Activated CD8-positive, alpha-beta memory T cell treated with anti-CD3 and anti-CD28 coated beads, Interleukin-2, amount 10 ng/mL, durations not matched to agents 7 days and 5 days (primary cell): ENCODE data around the gene HIVEP2. TPM values are rescaled to one million over a fixed set of nuclear protein-coding genes. Genes with fewer than 3 reads are reported as not detected.

ENCODE experiments used
- ATAC-seq: fragments of 150-1000 bp; cut with Tn5 transposase; one replicate; pipeline ENCODE4 v1.10.0; 2021; ENCODE audit warnings: moderate library complexity
- CTCF ChIA-PET: fragments of 350-600 bp; sonication (Branson Sonifier 250); formaldehyde crosslinking; loops from one replicate; lab custom pipeline; 2021; ENCODE audit warnings: antibody characterized with exemption; lab: Charles Lee
- DNase-seq: peaks from one replicate; pipeline ENCODE4 v3.0.0-alpha.2; 2020
- H3K27ac Mint-ChIP-seq: one replicate; pipeline ENCODE4 v1.8.0; 2021; ENCODE audit warnings: mild to moderate bottlenecking, mixed read lengths
- H3K27me3 Mint-ChIP-seq: one replicate; pipeline ENCODE4 v1.8.0; 2021; ENCODE audit warnings: mixed read lengths
- H3K36me3 Mint-ChIP-seq: one replicate; pipeline ENCODE4 v1.8.0; 2021; ENCODE audit warnings: mild to moderate bottlenecking, mixed read lengths
- H3K4me1 Mint-ChIP-seq: one replicate; pipeline ENCODE4 v1.8.0; 2021; ENCODE audit warnings: mixed read lengths
- H3K4me3 Mint-ChIP-seq: one replicate; pipeline ENCODE4 v1.8.0; 2021; ENCODE audit warnings: mild to moderate bottlenecking, moderate library complexity, mixed read lengths
- H3K9me3 Mint-ChIP-seq: one replicate; pipeline ENCODE4 v1.8.0; 2022; ENCODE audit warnings: low read depth, mixed read lengths
- total RNA-seq, 2 experiments: library from RNA; stranded (reverse); gene quantifications; one replicate each; pipeline ENCODE4 v1.2.3, GENCODE V29; 2021

Gene HIVEP2
- total RNA-seq, 2 experiments from 2014 or later = 24.1 to 28.8 TPM

DNA sequence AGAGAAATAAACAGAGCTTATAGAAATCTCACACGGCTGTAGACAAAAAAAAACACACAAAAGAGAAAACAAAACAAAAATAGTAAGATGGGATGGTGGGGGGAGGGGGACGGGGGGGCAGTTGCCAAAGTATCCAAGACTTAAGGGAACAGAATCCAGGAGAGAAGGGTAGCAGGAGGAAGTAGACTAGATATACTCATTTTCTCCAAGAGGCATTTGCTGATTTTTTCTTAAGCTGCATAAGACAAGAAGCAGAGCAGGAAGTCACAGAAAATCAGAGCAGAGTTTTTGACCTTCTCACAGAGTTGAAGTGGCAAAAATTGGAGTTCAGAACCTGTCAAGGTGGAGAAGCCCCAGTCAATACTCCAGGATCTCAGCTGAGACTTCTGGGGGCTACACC lies 237.7 kb downstream of the HIVEP2 start:
- ATAC-seq (no peak), DNase-seq (no peak)
- H3K27ac Mint-ChIP-seq = no peak overlapping the region
- H3K36me3 Mint-ChIP-seq = no peaks in the 10 kb centered on the region
- CTCF ChIA-PET = no interaction called here
- no peaks in the 10 kb centered on the region for H3K27me3 Mint-ChIP-seq
- no peak overlapping the region for H3K4me3 Mint-ChIP-seq
- no peaks in the 10 kb centered on the region for H3K9me3 Mint-ChIP-seq
- H3K4me1 Mint-ChIP-seq = peaks cover 8% of the 10 kb centered on the region

DNA sequence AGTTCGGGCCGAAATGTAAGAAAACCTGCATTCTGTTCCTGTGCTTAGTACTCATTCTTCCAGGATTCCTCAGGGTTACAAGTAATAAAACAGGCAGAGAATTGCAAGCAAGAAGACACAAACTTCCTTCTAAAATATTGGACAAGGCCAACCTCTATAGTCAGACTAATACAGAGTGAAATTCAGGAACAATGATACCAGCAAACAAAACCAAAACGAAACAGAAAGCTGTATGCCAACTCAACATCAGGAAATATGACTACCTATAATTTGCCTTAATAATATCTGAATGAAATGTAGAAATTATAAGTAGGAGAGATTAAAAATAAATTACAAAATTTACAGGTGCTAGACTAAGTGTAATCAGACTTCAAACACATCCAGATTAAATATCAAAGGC lies 238.8 kb downstream of the HIVEP2 start:
- Mint-ChIP-seq H3K27ac (no peak overlapping the region), H3K9me3 (no peaks in the 10 kb centered on the region), H3K36me3 (no peaks in the 10 kb centered on the region), H3K4me1 (peaks cover 8% of the 10 kb centered on the region), H3K4me3 (no peak overlapping the region), H3K27me3 (no peaks in the 10 kb centered on the region)
- CTCF ChIA-PET = no interaction called here
- DNase-seq (no peak), ATAC-seq (no peak)

DNA sequence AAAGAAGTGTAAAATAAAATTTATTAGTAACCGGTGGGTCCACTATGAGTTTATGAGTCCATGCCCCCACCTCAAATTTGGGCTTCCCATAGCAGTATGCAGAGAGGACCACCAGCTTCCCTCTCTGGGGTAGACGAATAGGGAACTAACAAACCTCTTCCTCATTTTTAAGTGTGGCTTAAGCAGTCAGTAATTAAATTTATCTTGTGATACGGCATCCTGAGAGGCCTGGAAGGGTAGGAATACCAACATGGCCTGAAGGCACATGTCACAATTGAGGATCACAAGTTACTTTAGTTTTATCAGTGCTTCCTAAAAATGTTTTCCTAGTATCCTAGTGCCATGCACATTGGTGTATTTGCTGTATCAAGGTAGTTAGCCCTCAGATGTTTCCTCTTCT lies 239.9 kb downstream of the HIVEP2 start:
- CTCF ChIA-PET = no interaction called here

DNA sequence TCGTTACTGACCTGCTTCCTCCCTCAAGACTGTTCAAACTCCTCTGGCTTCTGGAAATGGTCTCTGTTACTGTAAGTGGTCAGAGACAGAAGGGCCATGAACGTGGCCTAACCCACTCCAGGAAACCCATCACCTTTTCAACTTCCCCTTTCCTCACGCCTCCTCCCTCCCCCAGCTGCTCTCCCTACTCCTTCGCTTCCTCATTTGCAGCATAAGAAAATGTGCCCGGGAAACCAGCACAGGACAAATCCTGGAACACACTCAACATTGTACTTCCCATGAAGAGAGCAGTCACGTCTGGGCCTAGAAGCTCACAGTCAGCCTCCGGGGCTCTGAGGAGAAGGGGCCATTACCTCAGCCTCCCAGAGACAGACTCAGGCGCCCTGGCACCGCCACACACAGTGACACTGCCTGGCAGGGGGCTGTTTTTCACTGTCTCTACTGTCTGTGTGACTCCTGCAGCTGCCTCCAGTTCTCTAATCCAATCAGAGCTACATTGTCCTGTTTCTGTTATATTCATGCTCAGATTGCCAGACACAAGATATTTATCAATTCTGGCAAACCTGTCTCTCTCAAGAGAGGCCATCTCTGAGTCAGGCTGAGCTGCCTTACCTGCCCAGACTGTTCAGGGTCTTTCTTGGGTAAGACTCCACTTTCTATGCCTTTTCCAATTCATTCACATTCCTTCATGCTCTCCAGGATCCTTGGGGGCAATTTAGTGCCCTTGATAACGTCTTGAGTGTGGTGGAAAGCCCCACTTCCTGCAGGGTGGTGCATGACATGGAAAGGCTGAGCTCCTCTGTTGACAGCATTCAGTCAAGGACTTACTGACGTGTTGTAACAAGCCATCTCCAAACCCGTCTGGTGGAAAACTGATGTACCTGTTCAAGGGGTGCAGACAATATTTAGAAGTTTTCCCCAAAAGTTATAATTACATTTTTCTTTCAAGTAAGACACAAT lies 242.2 kb downstream of the HIVEP2 start:
- DNase-seq = no peak
- peaks cover 8% of the 10 kb centered on the region for H3K4me1 Mint-ChIP-seq
- no peaks in the 10 kb centered on the region for H3K36me3 Mint-ChIP-seq
- H3K27me3 Mint-ChIP-seq = no peaks in the 10 kb centered on the region
- no peaks in the 10 kb centered on the region for H3K9me3 Mint-ChIP-seq
- no peak for ATAC-seq
- no peak overlapping the region for H3K4me3 Mint-ChIP-seq
- no peak overlapping the region for H3K27ac Mint-ChIP-seq
- CTCF ChIA-PET = interaction anchor here (4.2 kb wide), 1 partner anchor 10 kb away, joined by 14 read pairs; no protein-coding TSS in a partner anchor

More for the DNA sequence above, 239.9 kb downstream of the HIVEP2 start:
- Mint-ChIP-seq H3K27ac (no peak overlapping the region), H3K4me3 (no peak overlapping the region), H3K27me3 (no peaks in the 10 kb centered on the region), H3K4me1 (peaks cover 8% of the 10 kb centered on the region), H3K36me3 (no peaks in the 10 kb centered on the region), H3K9me3 (no peaks in the 10 kb centered on the region)
- DNase-seq = no peak
- no peak for ATAC-seq

Other genes with a start within 250 kb of the HIVEP2 start
- 1 to 10 TPM; 8.8 to 9.2 TPM for gene AIG1, start 115.7 kb upstream of the HIVEP2 start, total RNA-seq